Measurements from ENCODE around the gene KEAP1. TPM values are rescaled to one million over a fixed set of nuclear protein-coding genes. Genes with fewer than 3 reads are reported as not detected.

Gene KEAP1
- total and polyA plus RNA-seq, 2 of the 13 experiments (the other 11 are each of a cell fraction or from before 2014, with no cell fraction given): 56.7 to 72.9 TPM

DNA sequence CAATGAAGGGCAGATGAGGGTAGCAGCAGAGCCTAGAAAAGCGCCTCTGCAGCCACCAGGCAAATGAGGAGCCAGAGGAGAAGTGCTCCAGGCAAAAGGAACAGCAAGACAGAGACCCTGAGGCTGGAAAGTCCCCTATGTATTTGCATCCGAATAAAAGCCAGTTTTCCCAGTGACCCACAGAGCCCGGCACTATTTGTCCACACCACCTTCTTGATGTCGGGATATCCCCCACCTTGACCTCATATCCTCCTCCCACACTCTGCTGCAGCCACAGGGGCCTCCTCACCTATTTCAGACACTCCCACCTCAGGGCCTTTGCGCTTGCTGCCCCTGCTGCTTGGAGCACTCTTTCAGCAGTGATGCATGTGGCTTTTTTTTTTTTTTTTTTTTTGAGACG, 47.2 kb upstream of the KEAP1 start (continued):
- TF ChIP-seq JUN (CRISPR knock-in tag; IDR thresholded peaks at IDR 0.05) (no peak), FOXJ3 (CRISPR knock-in tag; IDR thresholded peaks at IDR 0.05; ENCODE audit: borderline replicate concordance) (no peak)

DNA sequence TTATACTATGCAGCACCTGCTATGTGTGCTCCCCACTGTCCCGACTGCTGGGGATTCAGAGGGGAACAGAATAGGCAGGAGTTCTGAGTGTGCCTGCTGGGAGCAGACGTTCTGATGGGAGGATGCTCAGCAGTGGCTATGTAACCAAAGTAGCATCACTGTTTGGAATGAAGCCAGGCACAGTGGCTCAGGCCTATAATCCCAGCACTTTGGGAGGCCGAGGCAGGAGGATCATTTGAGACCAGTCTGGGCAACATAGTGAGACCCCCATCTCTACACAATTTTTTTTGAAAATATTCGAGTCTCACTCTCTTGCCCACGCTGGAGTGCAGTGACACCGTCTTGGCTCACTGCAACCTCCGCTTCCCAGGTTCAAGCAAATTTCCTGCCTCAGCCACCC, 46.6 kb upstream of the KEAP1 start:
- Histone ChIP-seq H4K20me1 (ENCODE audit: insufficient read depth, low read length) (no peaks in the 10 kb centered on the region), H3K79me2 (ENCODE audit: insufficient read depth, low read length) (no peaks in the 10 kb centered on the region), H3K36me3 (replicated peaks in 1 of 2; ENCODE audit: control insufficient read depth in 1 of 2, insufficient read depth in 2 of 2, low read length in 2 of 2) (peaks cover 11 to 59% of the 10 kb centered on the region in 2 experiments; a peak in 4 of 5 replicates), H3K4me1 (ENCODE audit: insufficient read depth, low read length) (peaks cover 12% of the 10 kb centered on the region), H3K4me3 (replicated peaks in 1 of 3; ENCODE audit: insufficient read depth in 1 of 3, low read depth in 2 of 3, low read length in 3 of 3) (no peak overlapping the region), H2AFZ (ENCODE audit: low read length) (no peak overlapping the region), H3K9me3 (ENCODE audit: low read length) (no peaks in the 10 kb centered on the region), H3K27ac (ENCODE audit: extremely low read length, insufficient read depth, low read length) (no peak overlapping the region), H3K27me3 (ENCODE audit: control insufficient read depth in 1 of 2, insufficient read depth in 2 of 2, low read length in 2 of 2) (no peaks in the 10 kb centered on the region), H3K4me2 (ENCODE audit: low read depth, low read length) (no peak overlapping the region), H3K9ac (ENCODE audit: insufficient read depth, low read depth, low read length) (no peak overlapping the region)
- FAIRE-seq: no peak
- no peak for ATAC-seq
- in situ Hi-C loops (cut with HindIII; ENCODE audit: extremely low pct_ligation_motif_present, low pct_unique_long_range_greater_than_20kb): no loop called here
- 98% methylated on average over 6 of the region's 7 CpGs for WGBS (ENCODE audit: low lambda C conversion rate)
- ChIA-PET CTCF (ENCODE audit: low intra/inter-chr PET ratio, low total read pairs) (no interaction called here), POLR2A (no interaction called here)
- TF ChIP-seq, protein P1, sequence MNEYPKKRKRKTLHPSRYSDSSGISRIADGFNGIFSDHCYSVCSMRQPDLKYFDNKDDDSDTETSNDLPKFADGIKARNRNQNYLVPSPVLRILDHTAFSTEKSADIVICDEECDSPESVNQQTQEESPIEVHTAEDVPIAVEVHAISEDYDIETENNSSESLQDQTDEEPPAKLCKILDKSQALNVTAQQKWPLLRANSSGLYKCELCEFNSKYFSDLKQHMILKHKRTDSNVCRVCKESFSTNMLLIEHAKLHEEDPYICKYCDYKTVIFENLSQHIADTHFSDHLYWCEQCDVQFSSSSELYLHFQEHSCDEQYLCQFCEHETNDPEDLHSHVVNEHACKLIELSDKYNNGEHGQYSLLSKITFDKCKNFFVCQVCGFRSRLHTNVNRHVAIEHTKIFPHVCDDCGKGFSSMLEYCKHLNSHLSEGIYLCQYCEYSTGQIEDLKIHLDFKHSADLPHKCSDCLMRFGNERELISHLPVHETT (CRISPR knock-in tag; conservative IDR thresholded peaks at IDR 0.05): no peak
- TF ChIP-seq PCBP1 (IDR thresholded peaks at IDR 0.05; ENCODE audit: borderline replicate concordance, low read depth, low read length): no peak
- TF ChIP-seq PLRG1 (conservative IDR thresholded peaks at IDR 0.05): no peak
- TF ChIP-seq TBL1XR1 (IDR thresholded peaks at IDR 0.05; ENCODE audit: borderline replicate concordance, low read length, partially characterized antibody): no peak
- DNase-seq (ENCODE audit: low spot score): no peak
- no TSS peak for BruUV-seq (replicated peaks)
- intact Hi-C loops (cut with micrococcal nuclease; ENCODE audit: unreplicated experiment): no loop called here

Data from HepG2 (cell line).